GM19463 (cell line): Measurements from ENCODE around the gene NOG.

Experiments used
- ATAC-seq: cut with Tn5 transposase; IDR thresholded peaks from one replicate; pipeline ENCODE4 v1.9.1; 2021; ENCODE audit warnings: mild to moderate bottlenecking, moderate library complexity; ENCODE audit not compliant: unreplicated experiment

The NOG gene

DNA sequence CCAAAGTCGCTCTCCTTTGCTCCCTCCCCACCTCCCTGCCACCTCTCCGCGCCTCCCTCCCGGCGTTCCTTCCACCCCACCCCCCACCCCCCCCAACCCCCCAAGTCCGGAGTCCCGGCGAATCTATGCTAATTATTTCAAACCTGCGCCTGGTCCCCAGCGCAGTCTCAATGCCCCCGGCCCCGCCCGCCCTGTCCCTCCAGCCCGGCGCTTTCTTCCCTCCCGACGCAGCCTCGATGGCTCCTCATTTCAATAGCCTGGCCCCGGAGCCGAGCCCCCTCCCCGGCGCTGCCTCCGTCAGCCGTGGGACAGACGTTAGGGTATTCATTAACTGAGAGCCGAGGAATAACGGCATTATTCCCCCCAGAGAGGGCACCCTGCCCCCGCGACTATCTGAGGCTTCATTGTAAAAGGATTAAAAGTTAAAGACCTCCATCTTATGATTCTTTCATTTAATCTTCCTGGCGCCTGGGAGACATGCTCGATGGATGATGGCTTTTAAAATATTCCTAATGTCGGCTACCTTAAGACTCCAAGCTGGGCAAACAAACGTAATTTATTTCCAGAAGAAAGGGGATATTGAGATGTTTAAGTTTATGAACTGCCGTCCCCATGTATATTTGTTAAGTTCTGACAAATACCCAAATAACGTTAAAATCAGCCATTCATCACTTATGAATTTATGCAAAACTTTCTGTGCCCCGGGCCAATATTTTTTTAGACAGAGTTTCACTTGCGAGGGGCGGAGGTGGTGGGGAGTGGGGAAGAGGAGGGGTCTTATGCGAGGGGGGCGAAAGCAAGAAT, 3.4 kb downstream of the NOG start:
- ATAC-seq: no peak

DNA sequence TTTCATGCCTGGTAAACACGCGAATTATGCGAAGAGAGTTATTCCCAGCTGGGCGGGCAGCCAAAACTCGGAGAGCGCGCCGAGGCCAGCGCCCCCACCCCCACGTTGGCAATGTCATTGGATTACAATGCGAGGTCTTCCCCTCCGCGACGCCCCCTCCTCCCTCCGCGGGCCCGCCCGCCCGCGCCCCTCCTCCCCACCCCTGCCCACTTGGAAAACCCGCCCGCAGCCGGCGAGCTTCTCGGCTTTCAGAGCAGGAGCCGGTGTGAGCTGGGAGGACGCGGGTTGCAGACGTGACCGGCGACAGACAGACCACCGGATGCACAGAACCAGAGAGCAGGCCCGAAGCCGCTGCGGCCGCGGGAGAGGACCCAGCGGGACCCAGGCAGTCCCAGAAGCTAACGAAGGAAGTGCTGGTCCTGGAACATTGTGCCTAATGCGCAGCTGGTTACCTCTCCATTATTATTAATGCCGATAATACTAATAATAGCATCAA, 4.0 kb downstream of the NOG start:
- no peak for ATAC-seq

DNA sequence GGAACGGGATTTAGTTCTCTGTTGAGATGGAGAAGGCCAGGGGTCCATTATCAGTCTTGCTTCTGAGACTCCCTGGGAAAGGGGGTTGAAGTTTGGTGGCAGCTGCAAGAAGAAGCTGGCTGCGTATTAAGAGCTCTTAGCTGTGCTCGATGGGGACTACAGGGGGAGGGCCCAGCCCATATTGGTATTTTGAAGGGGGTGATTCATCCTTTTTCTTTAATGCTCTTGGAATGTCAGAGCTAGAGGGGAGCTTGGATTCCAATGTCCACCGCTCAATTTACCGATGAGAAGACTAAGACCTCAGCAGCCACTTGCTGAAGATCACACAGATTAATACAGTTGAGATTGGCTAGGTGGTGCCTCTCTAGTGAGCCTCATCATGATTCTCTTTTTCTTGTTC, 5.0 kb downstream of the NOG start:
- ATAC-seq: no peak

DNA sequence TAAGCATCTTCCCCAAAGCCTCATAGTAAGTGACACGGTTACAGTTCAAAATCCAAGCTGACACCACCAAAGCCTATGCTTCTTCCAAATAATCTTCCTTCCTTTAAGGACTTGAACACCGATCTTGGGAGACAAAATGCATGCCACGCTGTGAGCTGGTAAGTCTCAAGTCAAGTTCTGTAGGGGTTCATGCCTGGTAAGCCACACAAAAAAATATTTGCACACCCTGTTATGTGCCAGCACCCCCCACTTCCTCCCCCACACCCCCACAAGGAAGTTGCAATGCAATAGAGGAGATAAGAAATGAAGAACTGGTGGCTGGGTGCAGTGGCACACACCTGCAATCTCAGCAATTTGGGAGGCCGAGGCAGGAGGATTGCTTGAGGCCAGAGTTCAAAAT, 5.6 kb downstream of the NOG start:
- no peak for ATAC-seq

DNA sequence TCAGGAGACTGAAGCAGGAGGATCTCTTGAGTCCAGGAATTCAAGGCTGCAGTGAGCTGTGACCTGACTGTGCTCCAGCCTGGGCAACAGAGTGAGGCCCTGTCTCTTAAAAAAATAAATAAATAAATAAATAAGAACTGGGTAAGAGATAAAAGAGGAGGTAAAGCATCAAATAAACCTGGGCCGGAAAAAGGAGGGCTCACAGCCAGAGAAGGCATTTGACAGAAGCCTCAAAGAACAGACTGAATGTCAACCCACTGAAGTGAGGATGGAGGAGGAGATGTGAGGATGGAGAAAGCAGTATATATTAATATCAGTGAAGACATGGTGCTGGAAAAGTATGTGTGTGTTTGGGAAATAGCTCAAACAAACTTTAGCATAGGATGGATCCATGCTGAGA, 6.1 kb downstream of the NOG start:
- ATAC-seq: no peak

DNA sequence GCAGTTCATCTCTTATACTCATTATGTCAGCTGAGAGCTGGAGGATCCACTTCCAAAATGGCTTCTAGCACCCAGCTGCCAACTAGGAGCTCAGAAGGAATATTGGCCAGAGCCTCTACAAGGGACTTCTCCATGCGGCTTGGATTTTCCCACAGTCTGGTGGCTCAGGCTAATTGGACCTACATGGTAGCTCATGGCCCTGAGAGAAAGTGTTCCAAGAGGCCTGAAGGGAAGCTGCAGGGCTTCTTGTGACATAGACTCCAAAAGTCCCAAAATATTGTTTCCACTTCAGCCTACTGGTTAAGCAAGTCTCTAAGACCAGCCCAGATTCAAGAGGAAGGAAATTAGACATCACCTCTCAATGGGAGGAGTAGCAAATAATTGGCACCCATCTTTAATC, 6.8 kb downstream of the NOG start:
- no peak for ATAC-seq

DNA sequence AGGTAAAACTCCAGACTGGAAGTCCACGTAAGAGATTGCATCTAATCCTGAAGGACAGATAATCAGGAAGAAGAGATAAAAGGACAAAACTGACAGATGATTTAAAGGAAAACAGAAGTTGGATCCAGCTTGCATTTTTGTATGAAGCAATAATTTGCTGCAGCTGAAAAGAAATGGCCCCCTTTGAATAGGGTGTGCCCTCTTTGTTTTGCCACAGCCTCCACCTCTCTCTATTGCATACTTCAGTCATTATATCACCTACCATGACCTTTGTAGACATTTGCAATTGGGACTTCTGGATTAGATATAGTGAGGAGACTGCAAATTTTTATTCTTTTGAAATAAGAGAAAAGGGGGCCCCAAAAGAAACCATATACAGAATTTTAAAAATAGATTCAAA, 8.1 kb downstream of the NOG start:
- no peak for ATAC-seq

DNA sequence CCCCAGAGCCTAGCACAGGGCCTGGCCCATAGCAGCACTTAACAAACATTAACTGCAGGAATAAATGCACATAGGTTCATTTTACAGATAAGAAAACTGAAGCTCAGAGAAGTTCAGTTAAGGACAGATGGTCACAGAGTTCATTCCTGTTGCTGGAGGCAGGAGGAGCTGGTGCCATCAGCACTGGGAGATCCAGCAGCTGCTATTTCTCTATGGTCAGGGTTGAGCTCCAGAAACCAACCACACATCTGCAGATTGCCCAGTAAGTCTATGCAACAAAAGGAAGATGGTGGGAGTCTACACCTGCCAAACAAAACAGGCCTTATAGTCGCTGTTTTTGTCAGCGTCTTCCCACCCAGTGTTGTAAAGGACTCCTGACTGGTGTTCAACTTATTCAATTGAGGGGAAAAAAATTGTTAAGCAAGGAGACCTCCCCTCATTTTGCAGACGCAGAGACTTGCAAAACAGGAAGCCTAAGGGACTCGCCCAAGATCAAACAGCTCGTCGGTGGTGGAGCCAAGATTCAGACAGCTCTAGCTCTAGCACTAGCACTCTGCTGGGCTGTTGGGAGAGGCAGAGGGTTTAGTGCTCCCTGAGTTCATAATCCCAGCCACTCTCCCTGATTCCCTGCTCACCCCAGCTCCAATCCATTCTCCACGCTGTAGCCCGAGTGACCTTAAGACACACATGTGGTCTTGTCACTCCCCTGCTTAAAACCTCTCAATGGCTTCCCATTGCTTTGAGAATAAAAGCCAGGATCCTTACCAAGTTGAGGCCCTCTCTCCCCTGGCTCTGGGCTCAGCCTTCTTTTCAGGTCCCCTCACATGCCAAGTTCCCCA, 9.0 kb downstream of the NOG start:
- no peak for ATAC-seq

DNA sequence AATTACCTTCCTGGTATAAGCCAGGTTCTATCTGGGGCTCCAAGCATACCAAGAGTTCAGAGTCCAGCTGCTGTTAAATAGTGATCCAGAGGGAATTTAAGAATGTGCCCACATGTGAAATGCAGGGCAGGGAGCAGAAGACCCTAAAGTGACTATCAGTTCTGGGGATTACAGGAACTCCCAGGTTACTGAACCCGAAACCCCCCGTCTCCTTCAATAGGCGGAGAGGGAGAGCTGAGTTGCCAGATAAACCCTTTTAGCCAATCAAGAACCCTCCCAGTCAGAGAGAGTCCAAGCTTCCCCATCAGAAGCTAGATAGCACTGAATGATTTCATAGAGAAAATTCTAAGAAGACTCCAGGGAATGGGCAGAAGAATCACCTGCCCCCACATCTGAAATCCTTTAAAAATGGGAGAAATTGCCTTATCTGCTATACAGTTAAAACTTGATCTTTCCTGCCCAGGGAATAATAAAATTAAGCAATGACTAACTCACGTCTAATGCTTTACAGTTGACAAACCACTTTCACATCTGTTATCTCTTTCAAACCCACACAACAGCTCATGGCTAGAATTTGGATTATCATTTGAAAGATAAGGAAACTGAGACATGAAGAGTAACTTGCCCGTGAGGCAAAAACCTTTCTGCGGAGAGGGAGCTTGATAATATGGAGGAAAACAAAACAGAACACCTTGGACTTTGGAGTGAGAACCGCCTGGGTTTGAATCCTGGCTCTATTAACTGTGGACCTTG, 10.2 kb downstream of the NOG start:
- ATAC-seq: no peak

DNA sequence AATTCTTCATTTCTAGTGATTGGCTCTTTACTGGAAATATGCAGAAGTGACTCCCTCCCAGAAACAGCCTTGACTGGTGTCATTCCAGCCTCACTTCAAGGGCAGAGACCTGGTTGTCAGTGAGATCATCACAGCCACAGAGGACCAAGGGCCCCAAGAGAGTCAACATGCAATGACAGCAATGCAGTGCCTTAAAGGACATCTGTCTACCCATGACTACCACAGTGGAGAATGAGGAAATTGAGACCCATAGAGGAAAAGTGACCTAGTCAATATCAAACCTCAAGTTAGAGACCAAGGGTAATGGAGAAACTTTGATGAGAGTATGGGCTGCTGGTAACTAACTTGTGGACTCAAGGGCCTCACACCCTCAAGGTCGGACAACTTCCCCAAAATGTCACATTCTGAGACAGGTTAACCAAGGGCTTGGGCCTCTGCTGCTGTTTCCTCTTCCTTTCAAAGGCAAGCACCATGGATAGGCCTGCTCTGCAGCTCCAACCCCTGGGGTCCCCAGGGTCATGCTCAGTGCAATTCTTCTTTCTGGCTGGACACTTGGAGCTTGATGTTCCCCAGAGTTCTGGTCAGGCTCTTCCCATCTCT, 11.3 kb downstream of the NOG start:
- no peak for ATAC-seq

DNA sequence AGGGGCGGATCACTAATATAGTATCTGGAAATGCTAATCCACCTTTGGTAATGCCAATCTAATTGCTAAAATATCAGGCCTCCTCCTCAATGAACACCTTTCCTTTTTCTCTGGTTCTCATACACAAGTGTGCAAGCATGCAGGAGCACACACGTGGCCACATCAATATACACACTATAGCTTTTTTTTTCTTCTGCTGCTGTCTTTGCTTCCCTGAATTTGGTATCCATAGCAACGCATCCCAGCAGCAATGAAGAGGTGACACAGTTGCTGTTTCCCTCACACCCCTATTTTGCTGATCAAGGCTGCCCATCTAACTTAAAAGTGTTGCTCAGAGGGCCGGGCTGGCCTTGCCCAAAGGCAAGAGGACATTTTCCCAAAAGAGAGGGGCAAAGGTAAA, 15.4 kb downstream of the NOG start:
- no peak for ATAC-seq

DNA sequence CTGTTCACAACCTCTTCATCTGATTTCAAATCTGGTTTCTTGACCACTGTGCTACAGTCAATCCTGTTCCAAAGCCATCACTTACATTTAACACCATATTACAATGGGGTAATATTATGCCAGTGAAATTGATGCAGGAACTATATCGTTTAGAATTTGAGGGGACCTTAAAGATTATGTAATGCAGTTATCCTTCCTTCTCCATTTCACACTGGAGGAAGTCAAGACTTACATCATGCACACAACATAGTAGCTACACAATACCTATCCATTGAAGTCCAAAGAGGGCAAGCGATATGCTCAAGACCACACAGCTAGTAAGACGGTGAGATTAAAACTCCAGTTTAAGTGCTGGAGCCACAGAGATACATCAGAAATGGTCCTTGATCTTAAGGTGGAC, 16.8 kb downstream of the NOG start:
- ATAC-seq: no peak

DNA sequence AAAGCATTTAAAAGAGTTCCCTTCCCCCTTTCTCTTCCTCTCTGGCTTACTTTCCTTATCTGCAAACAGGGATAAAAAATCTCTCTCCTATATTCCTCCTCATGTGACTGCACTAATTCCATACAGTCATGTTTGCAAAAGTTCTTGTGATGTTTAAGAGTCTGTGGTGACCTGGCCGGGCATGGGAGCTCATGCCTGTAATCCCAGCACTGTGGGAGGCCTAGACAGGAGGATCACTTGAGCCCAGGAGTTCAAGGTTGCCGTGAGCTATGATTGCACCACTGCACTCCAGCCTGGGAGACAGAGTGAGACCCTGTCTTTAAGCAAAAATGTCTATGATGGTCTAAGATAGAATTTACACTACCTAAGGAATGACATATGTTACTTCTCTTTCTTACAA, 19.6 kb downstream of the NOG start:
- ATAC-seq: no peak

DNA sequence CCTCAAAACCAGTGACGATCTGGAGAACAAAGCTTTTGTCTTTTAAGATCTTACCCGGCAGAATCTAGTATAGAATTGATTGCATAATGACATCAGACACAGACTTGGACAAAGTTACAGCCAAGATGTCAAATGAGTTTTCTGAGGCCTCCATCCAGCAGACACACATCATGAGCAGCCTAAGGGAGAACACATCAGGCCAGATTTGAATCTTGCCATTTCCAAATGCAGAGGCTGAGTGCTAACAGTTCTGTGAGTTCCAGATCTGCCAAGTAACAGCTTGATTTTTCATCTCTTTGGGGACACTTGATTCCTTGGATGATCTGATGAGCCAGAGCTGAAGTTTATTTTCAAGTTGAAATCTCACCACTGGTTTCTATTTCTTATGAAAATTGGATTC, 21.0 kb downstream of the NOG start:
- no peak for ATAC-seq

DNA sequence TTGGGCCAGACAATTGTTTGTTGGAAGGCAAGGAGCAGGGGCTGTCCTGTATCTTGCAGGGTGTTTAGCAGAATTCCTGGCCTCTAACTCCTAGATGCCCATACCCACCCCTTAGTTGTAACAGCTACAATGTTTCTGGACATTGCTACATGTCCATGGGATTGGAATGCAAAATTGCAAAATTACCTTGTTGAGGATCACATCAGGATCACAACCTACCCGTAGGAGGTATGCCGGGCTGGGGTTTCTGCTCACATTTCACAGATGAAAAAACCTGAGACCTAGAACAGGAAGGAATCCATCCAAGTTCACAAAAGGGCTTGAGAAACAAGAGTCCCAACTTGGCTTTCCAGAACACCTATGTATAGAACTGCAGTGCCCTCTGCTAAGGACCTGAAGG, 22.7 kb downstream of the NOG start:
- ATAC-seq: no peak

DNA sequence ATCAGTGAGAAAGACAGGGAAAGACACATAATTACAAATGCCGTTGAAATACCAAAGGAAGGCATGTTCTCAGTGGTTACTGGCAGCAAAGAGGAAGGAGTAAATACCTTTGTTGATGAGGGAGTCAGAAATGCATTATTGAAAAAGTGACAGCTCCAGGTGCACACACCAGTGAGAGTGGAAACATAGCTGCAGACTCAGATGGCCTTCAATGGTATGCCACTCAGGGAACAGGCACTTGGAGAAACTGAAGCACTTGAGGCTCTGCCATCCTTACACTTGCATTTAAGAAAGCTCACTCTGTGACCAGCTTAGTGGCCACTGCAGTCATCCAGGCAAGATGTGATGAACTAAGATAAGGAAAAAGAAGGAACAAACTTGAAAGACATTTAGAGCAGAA, 29.9 kb downstream of the NOG start:
- ATAC-seq: no peak

DNA sequence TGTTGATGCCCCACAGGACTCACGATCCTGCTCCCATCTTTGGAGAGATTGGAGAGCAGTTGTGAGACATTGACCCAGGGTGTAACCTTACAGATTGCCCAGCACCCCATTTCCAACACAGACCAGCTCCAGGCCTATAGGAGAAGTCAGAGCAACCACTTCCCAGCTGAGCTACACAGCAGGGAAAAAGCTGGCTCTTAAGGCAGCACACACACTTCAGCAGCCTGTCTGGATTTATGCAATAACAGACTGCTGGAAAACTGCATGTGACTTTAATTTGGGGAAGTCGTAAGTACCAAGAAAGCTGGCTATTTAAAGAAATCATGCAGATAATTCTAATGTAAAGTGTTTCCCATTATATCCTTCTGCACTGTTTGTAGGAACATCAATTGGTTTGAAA, 30.8 kb downstream of the NOG start:
- no peak for ATAC-seq

DNA sequence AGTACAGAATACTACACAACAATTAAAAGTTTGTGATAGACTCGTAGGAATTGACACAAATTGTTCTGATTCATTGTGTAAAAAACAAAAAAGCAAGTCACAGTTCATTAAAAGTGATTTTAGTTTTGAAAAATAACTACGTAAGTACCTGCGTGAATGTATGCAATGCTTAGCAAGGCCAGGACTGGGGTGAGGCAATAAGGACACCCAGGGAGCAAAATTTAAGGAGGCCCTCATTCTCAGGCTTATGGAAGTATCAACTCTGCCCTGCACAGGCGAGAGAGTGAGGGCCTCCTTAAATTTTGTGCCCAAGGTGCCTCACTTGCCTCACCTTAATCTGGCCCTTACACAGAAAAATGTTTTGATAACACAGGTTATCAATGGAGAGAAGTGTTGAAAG, 31.4 kb downstream of the NOG start:
- ATAC-seq: no peak

DNA sequence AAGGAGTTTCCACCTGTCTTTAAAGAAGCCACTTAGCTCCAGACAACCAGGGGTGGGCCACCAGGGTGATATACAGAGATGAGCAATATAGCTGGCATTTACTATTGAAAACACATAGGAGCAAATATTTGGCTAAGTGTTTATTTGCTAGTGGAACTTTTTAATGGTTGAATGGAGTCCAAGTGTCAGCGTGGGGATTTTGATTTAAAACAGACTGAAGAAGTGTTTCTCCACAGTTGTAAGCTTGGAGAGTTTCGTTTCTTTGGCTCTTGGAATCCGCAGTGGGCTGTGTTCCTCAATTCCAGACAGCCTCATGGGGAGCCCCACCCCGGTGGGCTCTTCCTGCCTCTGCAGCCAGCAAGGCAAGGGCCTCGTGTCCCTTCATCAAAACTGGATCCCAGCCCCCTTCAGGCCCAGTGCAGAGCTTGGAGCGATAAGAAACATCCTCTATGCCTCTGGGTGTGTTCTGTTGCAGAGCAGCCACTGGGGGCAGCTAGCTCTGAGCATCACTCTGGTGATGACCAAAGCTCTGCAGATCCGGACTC, 36.1 kb downstream of the NOG start:
- no peak for ATAC-seq

DNA sequence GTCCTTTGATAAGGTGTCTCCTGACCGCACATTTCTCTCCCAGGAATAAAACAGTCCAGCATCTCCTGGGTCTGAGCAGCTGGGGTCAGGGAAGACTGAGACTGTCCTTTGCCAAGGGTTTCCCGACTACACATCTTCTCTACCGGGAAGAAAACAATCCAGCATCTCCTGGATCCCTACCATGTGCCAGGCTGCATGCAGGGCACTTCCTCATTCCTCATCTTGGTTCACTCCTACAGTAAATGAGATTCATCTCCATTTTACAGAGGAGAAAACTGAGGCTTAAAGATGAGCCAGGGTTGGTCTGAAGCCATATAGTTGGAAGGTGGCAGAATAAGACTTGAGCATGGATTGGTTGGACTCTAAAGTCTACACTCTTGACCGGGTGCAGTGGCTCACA, 36.7 kb downstream of the NOG start:
- ATAC-seq: no peak

DNA sequence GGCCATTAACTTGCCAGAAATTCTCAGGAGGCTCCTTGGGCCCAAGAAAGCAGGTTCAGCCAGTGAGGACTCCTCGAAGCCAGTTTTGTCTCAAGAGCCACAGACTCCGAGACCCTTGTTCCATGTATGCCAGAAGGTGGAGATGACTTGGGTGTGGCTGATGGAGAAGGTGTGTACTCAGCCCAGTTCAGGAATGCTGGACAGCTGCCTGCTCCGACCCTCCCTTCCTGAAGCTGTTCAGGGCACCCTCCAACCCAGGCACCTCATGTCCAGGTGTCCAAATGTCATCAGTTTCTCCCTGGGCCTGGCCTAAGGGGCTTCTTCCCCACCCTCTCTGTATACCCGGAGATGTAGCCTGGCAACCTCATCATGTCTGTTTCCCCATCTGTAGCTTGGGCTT, 40.2 kb downstream of the NOG start:
- no peak for ATAC-seq
